ENCODE data around the gene MYO3B.

- no peak for TF ChIP-seq CTCF (IDR thresholded peaks at IDR 0.05; ENCODE audit: borderline replicate concordance, extremely low read depth, low read length, poor library complexity, severe bottlenecking)
- no peak for TF ChIP-seq EZH2 (IDR thresholded peaks at IDR 0.05; ENCODE audit: borderline replicate concordance, low read depth, low read length, severe bottlenecking)
These were observed 152.9 kb downstream of the MYO3B start for GRCh38 chr2:170330881-170331280.

Data from DND-41 (cell line).